NCI-H345 (cell line): ENCODE results near the gene TRPV4.
"Not testable (repeated sequence)": the region's sequence is repeated elsewhere in the genome, so short reads cannot be mapped to it uniquely, and the experiment has no call there.

ENCODE experiments used
- DNase-seq: peaks from one replicate; lab custom pipeline; 2025; lab: John Stamatoyannopoulos, UW

The TRPV4 gene

DNA sequence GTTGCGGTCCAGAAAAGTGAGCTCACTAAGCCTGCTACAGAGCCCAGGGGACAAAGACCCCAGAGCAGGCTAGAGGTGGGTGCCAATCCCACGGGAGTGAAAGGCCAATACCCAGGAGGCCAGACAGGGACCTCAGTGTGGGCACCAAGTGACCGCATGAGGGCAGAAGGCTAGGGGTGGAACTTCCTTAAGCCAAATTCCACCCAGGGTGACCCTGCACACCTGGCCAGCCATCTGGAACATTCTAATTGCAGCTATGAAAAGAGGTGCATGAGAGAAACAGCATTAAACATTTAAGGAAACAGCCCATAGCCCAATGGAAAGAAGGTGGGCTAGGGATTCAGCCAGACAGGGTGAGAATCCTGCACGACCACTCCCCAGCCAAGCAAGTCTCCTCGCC, 27.8 kb upstream of the TRPV4 start:
- no peak for DNase-seq

DNA sequence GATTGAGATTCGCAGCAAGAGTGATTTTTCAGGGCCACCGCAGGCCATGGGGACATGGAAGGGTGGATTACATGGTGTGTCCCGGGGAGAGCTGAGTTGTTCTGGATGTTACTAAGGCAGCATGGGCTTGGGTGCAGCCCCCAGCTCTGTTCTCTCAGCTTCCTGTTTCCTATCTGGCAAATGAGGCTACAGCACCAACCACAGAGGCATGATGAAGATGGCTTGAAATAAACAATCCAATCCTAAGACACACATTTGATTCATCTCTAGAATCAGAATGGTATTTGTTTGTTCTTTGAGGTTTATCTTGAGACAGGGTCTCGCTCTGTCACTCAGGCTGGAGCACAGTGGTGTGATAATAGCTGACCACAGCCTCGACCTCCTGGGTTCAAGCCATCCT, 25.6 kb upstream of the TRPV4 start:
- DNase-seq, result no peak

DNA sequence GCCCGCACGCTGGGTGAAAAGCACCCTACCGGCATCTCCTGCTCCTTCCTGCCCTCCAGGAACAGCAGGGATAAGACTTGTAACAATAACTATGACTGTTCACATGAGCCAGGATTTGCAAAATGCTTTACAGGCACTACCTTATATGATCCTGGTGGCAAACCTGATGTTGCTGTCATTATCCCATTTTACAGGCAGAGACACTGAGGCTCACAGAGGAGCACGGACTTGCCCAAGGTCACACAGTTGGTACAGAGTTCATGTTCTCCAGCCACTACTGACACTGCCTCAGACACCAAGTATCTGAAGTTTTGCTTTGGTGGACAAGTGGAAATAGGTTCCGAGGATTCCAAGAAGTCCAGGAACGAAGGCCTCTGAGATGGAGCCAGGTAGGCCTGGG, 24.5 kb upstream of the TRPV4 start:
- no peak for DNase-seq

DNA sequence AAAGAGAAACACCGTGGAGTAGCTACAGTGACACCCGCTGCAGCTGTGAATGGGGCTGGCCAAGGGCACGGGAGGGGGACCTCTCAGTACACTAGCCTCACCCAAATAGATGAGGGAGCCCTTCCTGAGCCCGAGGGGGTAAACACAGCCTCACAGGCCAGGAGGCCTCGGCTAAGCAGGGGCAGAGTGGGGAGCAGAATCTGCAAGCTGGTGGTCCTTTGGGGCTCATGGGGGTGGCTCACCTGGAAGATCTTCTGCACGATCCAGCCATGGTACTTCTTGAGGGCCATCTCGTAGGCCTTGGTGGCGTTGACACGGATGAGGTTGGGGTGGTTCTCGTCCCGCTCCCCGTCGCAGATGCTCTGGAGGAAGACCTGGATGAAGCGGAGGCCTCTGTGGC, 22.2 kb upstream of the TRPV4 start:
- no peak for DNase-seq

DNA sequence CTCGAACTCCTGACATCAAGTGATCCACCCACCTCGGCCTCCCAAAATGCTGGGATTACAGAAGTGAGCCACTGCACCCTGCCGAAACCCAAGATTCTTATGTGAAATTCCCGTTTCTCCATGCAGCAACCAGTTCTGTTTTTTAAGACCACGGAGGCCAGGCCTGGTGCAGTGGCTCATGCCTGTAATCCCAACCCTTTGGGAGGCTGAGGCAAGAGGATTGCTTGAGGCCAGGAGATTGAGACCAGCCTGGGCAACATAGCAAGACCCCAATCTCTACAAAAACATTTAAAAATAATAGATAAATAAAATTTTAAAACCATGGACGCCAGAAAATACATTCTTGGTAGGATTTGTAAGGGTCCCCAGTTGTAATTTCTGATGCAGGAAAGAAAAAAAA, 17.3 kb upstream of the TRPV4 start:
- DNase-seq, result not testable (repeated sequence)

DNA sequence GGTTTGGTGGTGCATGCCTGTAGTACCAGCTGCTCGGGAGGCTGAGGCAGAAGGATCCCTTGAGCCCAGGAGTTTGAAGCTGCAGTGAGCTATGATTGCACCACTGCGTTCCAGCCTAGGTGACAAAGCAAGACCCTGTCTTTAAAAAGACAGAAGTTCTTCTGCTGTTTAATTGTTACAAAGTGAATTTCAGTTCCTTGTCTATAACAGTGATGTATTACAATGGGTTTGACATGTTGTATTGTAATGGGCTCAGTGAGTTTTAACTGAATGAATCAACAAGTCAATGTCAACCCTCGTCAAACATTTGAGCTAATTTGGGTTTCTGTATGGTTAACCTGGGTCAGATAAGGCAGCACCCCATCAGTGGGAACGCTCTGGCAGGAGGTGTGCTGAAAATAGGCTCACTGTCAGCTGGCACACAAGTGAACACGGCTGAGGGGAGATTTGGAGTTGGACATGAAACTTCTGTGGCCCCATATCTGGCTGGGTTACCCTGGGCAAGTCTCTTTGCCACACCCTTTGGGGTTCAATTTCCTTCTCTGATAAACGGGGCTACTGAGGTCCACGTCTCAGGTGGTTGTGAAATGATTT, 14.0 kb upstream of the TRPV4 start:
- no peak for DNase-seq

DNA sequence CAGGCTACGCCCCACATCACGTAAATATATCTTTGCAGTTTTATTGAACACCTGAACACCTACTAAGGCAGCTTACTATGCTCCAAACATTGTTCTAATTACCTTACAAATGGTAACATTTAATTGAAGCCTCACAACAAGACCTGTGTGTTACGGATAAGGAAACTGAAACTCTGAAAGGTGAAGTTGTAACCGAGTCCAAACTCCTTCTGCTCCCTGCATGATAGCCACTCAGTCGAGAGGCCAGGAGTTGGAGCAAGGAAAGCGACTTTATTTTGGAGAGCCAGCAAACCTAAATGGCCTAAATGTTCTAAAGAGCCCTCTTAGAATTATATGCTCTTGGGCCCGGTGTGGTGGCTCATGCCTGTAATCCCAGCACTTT, 12.6 kb upstream of the TRPV4 start:
- DNase-seq, result no peak

DNA sequence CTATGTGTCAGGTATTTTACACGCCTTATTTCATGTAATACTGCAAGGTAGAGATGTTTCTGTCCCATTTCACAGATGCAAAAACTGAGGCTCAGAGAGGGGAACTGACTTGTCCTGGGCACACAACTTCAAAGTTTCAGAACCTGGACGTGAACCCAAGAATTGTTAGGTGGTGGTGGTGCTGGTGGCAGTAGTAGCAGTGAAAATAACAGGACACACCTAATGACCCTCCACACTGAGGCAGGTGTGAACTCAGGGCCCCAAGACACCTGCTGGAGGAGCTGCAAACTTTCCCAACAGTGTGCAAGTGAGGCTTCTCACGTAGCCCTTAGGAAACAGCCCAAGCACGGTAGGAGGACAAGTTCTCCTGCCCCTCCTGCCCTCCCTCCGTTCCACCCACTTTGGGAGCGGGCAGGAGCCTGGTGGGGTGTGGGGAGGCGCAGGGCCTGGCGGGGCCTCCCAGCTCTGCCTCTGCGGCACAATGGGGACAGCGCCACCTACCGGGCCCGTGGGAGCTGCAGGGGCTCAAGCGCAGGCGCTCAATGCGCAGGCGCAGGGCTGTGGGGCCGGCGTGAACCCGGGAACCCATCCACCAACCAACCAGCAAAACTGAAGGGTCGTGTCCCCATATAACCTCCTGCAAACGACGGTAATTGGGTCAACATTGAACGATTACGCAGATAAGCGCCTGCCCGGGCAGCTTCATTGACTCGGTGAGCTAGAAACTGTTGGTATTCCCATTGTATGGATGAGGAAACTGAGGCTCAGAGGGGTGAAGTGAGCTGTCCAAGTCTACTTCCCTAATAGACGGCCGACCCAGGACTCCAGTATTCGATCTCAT, 12.0 kb upstream of the TRPV4 start:
- DNase-seq, result peak; percentile 82

DNA sequence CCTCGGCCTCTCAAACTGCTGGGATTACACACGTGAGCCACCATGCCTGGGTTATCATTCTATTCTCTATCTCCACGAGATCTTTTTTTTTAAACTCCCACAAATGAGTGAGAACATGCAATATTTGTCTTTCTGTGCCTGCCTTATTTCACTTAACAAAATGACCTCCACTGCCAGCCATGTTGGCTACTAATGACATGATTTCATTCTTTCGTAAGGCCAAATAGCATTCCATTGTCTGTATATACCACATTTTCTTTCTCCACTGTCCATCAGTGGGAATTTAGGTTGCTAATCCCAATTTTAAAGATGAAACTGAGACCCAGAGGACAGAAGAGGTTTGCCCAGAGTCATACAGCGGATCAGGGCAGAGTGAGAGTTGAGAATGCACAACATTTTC, 10.9 kb upstream of the TRPV4 start:
- DNase-seq, result no peak

DNA sequence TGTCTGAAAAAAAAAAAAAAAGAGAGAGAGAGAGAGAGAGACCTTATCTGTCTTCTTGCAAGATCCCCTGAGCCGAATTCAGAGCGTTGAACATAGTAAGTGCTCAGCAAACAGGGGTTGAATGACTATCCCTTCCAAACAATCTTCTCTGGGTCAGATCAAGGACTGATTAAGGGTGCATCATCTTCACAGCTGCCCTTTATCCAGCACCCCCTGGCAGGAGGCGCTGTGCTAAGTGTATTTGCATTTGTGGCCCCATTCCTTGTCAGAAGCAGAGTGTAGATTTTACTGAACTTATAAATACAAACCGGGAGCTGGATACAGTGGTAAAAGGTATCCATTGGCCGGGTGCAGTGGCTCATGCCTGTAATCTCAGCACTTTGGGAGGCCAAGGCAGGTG, 8.8 kb upstream of the TRPV4 start:
- no peak for DNase-seq

DNA sequence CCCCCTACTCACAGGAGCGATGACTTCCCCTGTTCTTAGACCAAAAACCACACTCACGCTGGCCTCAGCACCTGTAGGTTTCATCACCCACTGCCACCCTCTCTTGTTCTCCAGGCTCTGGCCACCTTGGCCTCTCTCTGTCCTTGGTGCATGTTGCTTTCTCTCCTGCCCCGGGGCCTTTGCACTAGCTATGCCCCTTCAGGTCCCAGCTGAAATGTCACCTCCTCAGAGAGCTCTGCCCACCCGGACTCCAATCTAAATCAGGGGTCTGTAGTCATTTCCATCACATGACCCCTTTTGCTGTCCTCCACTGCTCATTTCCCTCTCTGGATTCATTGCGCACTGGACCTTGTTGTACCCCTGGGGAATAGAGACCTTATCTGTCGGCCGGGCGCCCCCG, 8.2 kb upstream of the TRPV4 start:
- DNase-seq, result no peak

DNA sequence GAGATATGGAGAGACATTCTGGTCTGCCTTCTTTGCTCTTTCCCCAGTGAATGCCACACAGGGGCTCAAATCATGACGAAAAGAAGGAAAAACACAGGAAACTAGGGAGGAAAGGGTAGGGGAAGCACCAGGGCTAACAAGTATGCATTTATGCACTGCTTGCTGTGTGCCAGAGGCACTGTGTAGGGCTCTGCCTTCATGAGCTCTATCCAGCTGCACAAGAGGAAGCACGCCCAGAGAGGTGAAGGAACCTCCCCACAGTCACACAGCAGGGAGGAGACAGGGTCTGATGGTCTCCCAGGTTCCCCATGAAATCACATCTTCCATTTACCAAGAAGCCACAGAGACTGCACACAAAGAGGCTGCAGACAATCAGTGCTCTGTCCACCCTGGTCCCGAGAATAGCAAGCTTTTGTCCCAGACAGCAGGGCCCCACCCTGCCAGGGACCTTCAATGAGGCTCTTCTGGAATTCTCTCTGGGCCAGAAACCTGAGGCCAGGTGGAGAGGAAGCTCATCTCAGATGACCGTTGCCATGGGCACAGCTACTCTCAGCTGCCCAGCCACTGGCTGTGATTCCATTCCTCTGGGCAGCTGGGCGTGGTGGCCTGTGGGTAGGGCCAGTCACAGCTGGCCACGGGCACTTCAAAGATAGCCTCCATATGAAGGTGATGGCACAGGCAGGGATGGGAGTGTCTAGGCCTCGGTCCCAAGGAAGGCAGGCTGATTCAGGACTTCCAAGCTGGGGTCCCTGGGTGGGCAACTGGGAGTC, 7.3 kb upstream of the TRPV4 start:
- peak; percentile 15 for DNase-seq

DNA sequence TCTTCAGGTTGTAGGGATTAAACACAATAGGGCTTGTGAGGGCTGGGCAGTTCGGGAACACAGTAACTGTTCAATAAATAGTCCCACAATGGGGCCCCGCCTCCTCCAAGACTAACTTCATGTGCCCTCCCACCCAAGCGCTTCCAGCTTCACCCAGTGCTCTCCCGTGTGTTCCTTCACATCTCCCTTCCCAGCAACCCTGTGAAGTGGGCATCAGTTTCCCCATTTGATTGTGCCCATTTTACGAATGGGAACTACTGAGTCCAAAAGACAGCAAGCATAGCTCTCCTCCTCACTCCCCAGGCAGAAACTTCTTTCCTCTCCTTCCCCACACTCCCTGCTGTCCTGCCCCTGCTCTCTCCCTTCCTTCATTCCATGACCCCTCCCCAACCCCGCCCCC, 6.2 kb upstream of the TRPV4 start:
- DNase-seq, result no peak

DNA sequence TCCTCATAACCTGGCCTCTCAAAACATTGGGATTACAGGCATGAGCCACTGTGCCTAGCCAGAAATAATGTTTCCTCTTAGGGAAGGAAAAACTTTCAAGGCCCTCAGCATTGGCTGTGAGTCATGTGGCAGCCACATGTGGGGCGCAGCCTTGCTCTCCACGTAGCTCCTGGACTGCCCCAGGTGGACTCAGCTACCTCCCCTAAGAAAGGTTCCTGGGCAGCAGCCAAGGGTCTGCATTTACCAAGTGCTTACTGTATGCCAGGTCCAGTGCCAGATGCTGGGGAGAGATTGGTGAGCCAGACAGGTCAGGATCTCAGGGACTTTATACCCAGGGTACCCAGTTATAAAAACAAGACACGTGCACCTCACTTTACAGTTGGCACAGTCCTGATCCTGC, 3.7 kb upstream of the TRPV4 start:
- DNase-seq, result no peak

DNA sequence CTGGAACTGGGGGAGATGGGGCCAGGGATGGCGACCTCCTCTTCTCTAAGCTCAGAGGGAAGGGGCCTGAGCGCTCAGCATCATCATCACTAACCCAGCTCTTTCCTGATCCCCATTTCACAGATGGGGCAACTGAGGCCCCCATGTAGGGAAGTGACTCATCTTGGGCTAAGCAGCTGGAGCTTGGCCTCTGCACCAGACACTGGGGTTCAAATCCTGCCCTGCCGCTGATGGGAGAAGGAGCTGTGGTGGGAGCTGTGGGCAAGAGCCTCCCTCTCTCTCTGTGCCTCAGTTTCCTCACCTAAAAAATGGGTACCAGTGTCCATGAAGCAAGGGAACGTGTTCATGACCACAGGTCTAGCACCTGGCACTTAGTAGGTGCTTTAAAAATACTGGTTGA, 2.6 kb upstream of the TRPV4 start:
- no peak for DNase-seq

DNA sequence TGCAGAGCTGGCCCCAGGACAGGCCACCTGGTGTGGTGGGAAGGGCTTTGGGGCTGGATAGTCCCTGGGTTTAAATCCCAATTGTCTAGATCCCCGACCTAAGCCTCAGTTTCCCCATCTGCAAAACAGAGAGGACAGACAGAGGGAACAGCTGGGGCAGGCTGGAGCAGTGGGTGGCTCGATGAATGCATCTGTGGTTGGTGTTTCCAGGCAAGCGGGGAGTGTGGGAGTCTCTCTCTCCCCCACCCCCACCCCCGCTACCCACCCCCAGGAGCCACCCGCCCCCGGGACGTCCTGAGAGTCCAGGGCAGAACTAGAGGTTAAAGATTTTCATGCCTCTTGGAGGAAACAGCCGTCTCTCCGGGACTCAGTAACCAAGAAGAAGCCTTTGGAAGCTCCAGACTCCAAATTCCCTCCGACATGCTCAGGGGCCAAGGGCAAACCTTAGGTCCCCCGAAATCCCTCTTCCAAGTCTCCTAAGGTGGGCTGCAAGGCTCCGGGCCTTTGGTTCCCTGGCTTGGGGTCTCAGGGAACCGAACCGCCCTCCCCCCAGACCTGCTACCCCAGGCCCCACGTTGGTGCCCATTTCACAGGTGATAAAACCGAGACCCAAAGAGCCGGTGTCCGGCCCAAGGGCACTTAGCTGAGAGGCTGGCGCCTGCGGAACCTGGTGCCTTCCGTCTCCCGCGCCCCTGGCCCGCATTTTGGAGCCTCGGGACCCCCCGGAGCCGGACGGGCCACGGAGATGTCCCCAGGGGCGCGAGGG, 474 bp downstream of the TRPV4 start:
- no peak for DNase-seq

DNA sequence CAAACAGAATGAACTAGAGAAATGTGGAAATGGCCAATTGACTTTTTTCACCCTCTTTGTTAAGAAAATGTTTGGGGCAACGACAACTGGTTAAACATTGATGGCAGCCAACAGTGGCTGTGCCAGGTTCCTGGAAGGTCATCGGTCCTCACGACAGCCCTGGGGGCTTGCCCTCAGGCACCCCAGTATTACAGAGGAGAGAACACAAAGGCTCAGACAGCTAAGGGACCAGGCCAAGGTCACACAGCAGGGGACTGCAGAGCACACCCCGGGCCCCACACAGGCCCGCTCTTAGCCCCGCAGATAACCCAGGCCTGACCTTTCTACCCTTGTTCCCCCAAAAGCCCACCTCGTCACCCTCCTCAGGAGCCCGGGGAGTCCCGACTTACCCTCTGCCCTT, 1.3 kb downstream of the TRPV4 start:
- no peak for DNase-seq

DNA sequence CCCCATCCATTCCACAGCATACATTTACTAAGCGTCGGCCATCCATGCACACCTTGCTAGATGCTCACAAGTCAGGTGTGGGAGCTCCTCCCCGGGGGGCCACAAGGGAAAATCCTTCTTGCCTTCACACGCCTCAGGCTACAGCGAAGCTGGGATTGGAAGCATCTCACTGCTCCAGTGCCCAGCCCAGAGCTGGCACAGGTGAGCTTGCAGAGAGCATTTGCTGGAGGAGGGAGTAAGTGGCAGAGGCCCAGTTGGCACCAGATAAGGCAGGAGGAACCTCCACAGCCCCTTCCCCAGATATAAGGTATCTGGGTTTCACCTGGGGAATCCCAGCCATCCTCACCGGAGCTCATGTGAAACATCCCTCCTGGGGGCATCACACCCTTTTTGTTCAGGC, 1.8 kb downstream of the TRPV4 start:
- DNase-seq, result no peak

DNA sequence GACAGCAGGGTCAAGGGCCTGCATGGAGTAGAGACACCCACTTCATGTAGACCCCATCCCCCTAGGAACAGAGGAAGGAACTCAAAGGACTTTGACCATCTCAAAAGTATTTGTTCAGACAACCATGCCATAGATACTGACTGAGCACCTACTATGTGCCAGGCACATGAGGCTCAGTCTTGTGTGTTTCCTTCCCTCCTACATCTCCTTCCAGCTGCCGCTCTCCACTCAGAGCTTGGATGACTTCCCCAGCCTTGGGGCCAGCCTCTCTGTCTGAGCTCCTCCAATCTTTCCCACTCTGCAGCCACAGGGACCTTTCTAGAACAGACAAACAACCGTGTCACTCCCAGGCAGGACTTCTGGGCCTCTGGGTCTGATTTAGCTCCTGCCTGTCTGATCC, 2.5 kb downstream of the TRPV4 start:
- no peak for DNase-seq

DNA sequence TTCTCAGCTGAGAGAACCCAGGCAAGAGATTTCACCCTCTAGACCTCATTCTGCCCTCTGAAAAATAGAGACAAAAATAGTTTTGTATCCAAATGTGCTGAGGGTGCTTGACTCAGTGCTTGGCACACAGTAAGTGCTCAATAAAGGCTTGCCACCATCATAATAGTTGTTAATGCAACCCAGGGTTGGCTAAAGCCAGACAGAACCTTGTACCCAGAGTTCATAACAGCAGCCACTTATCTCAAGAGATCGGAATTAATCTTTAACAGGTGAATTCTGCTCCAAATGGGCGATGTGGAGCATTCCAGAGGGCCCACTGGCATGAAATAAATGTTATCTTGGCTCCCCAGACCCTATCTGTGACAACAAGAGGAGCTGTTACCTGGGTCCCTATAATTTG, 2.9 kb downstream of the TRPV4 start:
- no peak for DNase-seq

DNA sequence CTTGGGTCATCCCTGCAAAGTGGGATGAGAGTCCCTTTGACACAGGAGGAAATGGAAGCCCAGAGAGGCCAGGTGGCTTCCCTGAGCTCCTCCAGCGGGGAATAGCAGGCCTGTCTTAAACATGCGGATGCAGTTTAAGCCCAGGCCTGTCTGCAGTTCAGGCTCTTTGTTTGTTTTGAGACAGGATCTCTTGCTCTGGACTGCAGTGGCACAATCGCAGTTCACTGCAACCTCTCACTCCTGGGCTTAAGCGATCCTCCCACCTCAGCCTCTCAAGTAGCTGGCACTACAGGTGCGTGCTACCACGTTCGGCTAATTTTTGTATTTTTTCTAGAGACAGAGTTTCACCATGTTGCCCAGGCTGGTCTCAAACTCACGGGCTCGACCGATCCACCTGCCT, 3.5 kb downstream of the TRPV4 start:
- DNase-seq, result no peak

DNA sequence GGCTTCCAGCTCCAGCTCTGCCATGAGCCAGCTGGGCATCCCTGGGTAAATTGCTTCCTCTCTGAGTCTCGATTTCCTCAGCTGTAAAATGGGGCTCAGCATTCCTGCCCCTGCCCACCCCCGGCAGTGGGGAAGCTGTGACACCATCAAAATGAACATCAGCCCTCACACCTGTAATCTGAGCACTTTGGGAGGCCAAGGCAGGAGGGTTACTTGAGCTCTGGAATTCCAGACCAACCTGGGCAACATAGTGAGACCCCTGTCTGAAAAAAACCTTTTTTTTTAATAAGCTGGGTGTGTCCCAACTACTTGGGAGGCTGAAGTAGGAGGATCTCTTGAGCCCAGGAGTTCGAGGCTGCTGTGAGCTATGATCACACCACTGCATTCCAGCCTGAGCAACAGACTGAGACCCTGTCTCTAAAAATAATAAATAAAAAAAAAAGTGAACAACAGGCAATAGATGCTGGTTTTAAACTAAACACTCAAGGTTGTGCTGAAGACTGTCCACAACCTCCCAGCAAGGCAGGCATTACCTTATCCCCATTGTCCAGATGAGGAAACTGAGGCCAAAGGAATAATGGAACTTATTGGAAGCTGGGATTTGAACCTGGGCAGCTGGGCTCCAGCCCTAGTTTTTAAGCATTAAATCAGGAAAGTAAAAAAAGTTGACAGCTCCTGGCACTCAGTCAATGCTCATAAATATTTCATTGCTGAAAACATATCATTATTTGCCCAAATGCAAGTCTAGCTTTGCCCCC, 4.3 kb downstream of the TRPV4 start:
- DNase-seq, result no peak
